Epithelial cell of prostate (primary cell): Measurements from ENCODE around the gene RASA2.
"Not testable (repeated sequence)": the region's sequence is repeated elsewhere in the genome, so short reads cannot be mapped to it uniquely, and the experiment has no call there.

Source experiments
- DNase-seq: peaks from one replicate; pipeline ENCODE4 v3.0.0-alpha.2; 2011; ENCODE audit warnings: low read depth, low spot score
- H3K27ac ChIP-seq: fragments of 450-650 bp; 2 replicates; pipeline ENCODE4 v1.5.1; 2017; ENCODE audit warnings: mild to moderate bottlenecking

Gene RASA2

GRCh38 chr3:141625506-141625905 is 138.7 kb downstream of the RASA2 start:
- no peak for DNase-seq
- H3K27ac ChIP-seq, result no peak overlapping the region

GRCh38 chr3:141628334-141628733 is 141.5 kb downstream of the RASA2 start:
- DNase-seq, H3K27ac ChIP-seq: not testable (repeated sequence)

- H3K27ac ChIP-seq, DNase-seq: not testable (repeated sequence)
Observed at GRCh38 chr3:141628868-141629441, 142.1 kb downstream of the RASA2 start.

- no peak for DNase-seq
- H3K27ac ChIP-seq, result no peak overlapping the region
Observed at GRCh38 chr3:141629976-141630375, 143.1 kb downstream of the RASA2 start.

GRCh38 chr3:141632779-141633374 is 146.1 kb downstream of the RASA2 start:
- no peak for DNase-seq
- H3K27ac ChIP-seq, result no peak overlapping the region

- DNase-seq, result no peak
- H3K27ac ChIP-seq, result no peak overlapping the region
Observed at GRCh38 chr3:141642215-141642614, 155.4 kb downstream of the RASA2 start.

GRCh38 chr3:141643391-141643790 is 156.6 kb downstream of the RASA2 start:
- no peak for DNase-seq
- H3K27ac ChIP-seq, result no peak overlapping the region

GRCh38 chr3:141643796-141644195 is 157.0 kb downstream of the RASA2 start:
- no peak overlapping the region for H3K27ac ChIP-seq
- DNase-seq, result peak; percentile 26

- no peak for DNase-seq
Observed at GRCh38 chr3:141644931-141645330, 158.1 kb downstream of the RASA2 start.

GRCh38 chr3:141646760-141647561 is 160.1 kb downstream of the RASA2 start:
- DNase-seq, result no peak

More at GRCh38 chr3:141644931-141645330, 158.1 kb downstream of the RASA2 start:
- no peak overlapping the region for H3K27ac ChIP-seq

GRCh38 chr3:141647562-141647915 is 160.7 kb downstream of the RASA2 start:
- DNase-seq, result no peak
- H3K27ac ChIP-seq, result no peak overlapping the region

More at GRCh38 chr3:141646760-141647561, 160.1 kb downstream of the RASA2 start:
- H3K27ac ChIP-seq, result no peak overlapping the region

- no peak for DNase-seq
- no peak overlapping the region for H3K27ac ChIP-seq
Observed at GRCh38 chr3:141648055-141648910, 161.5 kb downstream of the RASA2 start.

GRCh38 chr3:141649871-141650270 is 163.0 kb downstream of the RASA2 start:
- DNase-seq, result no peak

GRCh38 chr3:141650783-141651182 is 164.0 kb downstream of the RASA2 start:
- H3K27ac ChIP-seq, result no peak overlapping the region
- DNase-seq, result no peak

More at GRCh38 chr3:141649871-141650270, 163.0 kb downstream of the RASA2 start:
- no peak overlapping the region for H3K27ac ChIP-seq

GRCh38 chr3:141651409-141651808 is 164.6 kb downstream of the RASA2 start:
- H3K27ac ChIP-seq, result no peak overlapping the region
- no peak for DNase-seq

GRCh38 chr3:141652349-141652748 is 165.5 kb downstream of the RASA2 start:
- no peak for DNase-seq

GRCh38 chr3:141653847-141654246 is 167.0 kb downstream of the RASA2 start:
- H3K27ac ChIP-seq, result no peak overlapping the region
- DNase-seq, result no peak

More at GRCh38 chr3:141652349-141652748, 165.5 kb downstream of the RASA2 start:
- H3K27ac ChIP-seq, result no peak overlapping the region

- no peak overlapping the region for H3K27ac ChIP-seq
- DNase-seq, result no peak
Observed at GRCh38 chr3:141655801-141656200, 169.0 kb downstream of the RASA2 start.

GRCh38 chr3:141656771-141657170 is 169.9 kb downstream of the RASA2 start:
- DNase-seq, result no peak
- H3K27ac ChIP-seq, result no peak overlapping the region

- no peak overlapping the region for H3K27ac ChIP-seq
- no peak for DNase-seq
Observed at GRCh38 chr3:141657516-141657915, 170.7 kb downstream of the RASA2 start.
